HepG2 (cell line): ENCODE results near the gene SEC61B. TPM values are rescaled to one million over a fixed set of nuclear protein-coding genes. Genes with fewer than 3 reads are reported as not detected.

Experiments
- ELF4 ChIP-seq: sonication (generic); formaldehyde crosslinking; IDR thresholded peaks from 2 replicates; pipeline ENCODE4 v1.5.0; 2020; ENCODE audit warnings: missing genetic modification reagents, mild to moderate bottlenecking, moderate library complexity, borderline replicate concordance
- ESRRA ChIP-seq: sonication (generic); formaldehyde crosslinking; IDR thresholded peaks from 2 replicates; pipeline ENCODE4 v1.5.1; 2020; ENCODE audit warnings: mild to moderate bottlenecking, low read depth, missing genetic modification reagents
- GFI1 ChIP-seq: sonication (generic); formaldehyde crosslinking; IDR thresholded peaks from 2 replicates; pipeline ENCODE4 v1.5.0; 2020; ENCODE audit warnings: missing genetic modification reagents, mild to moderate bottlenecking, borderline replicate concordance
- HIVEP1 ChIP-seq: sonication (generic); formaldehyde crosslinking; IDR thresholded peaks from 2 replicates; pipeline ENCODE4 v1.4.0; 2020; ENCODE audit warnings: mild to moderate bottlenecking, missing genetic modification reagents
- KDM3A ChIP-seq: IDR thresholded peaks from 2 replicates; pipeline ENCODE4 v1.6.1; 2018; ENCODE audit warnings: low read depth, missing compliant biosample characterization
- KLF12 ChIP-seq: sonication (generic); formaldehyde crosslinking; IDR thresholded peaks from 2 replicates; pipeline ENCODE4 v1.4.0; 2020; ENCODE audit warnings: missing genetic modification reagents, borderline replicate concordance
- NFYC ChIP-seq: IDR thresholded peaks from 2 replicates; pipeline ENCODE4 v1.6.1; 2016; ENCODE audit warnings: missing genetic modification reagents, missing compliant biosample characterization
- PAWR ChIP-seq: sonication (generic); formaldehyde crosslinking; IDR thresholded peaks from 2 replicates; pipeline ENCODE4 v1.4.0; 2020; ENCODE audit warnings: missing genetic modification reagents, mild to moderate bottlenecking, borderline replicate concordance
- SMAD3 ChIP-seq: sonication (generic); formaldehyde crosslinking; IDR thresholded peaks from 2 replicates; pipeline ENCODE4 v1.4.0; 2020; ENCODE audit warnings: missing genetic modification reagents
- SOX6 ChIP-seq, 2 experiments: fragments of 450-650 bp in 1 of 2; sonication (generic) in 1 of 2; formaldehyde crosslinking in 1 of 2; IDR thresholded peaks; 2 replicates each; pipeline versions ENCODE4 v1.4.0 to v1.6.1; 2017 to 2020; ENCODE audit warnings: antibody characterized with exemption in 1 of 2, mild to moderate bottlenecking in 1 of 2, missing genetic modification reagents in 1 of 2
- TBX2 ChIP-seq: sonication (generic); formaldehyde crosslinking; IDR thresholded peaks from 2 replicates; pipeline ENCODE4 v1.5.0; 2020; ENCODE audit warnings: missing genetic modification reagents, mild to moderate bottlenecking, borderline replicate concordance
- TEAD3 ChIP-seq: optimal IDR thresholded peaks from 2 replicates; pipeline ENCODE3; 2016; ENCODE audit warnings: borderline replicate concordance
- TMF1 ChIP-seq: sonication (generic); formaldehyde crosslinking; IDR thresholded peaks from 2 replicates; pipeline ENCODE4 v1.8.1; 2022; ENCODE audit warnings: low read depth, missing genetic modification reagents
- ZFP41 ChIP-seq: sonication (generic); formaldehyde crosslinking; IDR thresholded peaks from 2 replicates; pipeline ENCODE4 v1.4.0; 2020; ENCODE audit warnings: mild to moderate bottlenecking, missing genetic modification reagents, borderline replicate concordance
- ZKSCAN8 ChIP-seq: IDR thresholded peaks from 2 replicates; pipeline ENCODE4 v1.6.1; 2016; ENCODE audit warnings: borderline replicate concordance, missing genetic modification reagents, missing compliant biosample characterization
- ZNF577 ChIP-seq: sonication (generic); formaldehyde crosslinking; IDR thresholded peaks from 2 replicates; pipeline ENCODE4 v1.4.0; 2020; ENCODE audit warnings: mild to moderate bottlenecking, low read depth, missing genetic modification reagents, borderline replicate concordance
- ZNF891 ChIP-seq: sonication (generic); formaldehyde crosslinking; IDR thresholded peaks from 2 replicates; pipeline ENCODE4 v1.5.0; 2020; ENCODE audit warnings: mild to moderate bottlenecking, missing genetic modification reagents
- polyA plus RNA-seq, 8 experiments: library from polyadenylated mRNA; depleted of rRNA in 3 of 8; stranded (reverse) in 7 of 8; unstranded in 1 of 8; fragments of >200 nt; fragmentation: Illumina TruSeq in 4 of 8; extraction: Trizol in 4 of 8; gene quantifications; 2 replicates each; pipeline versions ENCODE4 v1.2.1 to v1.2.3, GENCODE V29; 2011 to 2016; ENCODE audit warnings: low read depth in 4 of 8, missing spikeins in 1 of 8, mixed read lengths in 1 of 8; ENCODE audit not compliant: insufficient read depth in 1 of 8
- total RNA-seq, 5 experiments: library from RNA; depleted of rRNA; stranded (reverse); fragments of >200 nt; fragmentation: Illumina TruSeq; extraction: Trizol; gene quantifications; 2 replicates each; pipeline ENCODE4 v1.2.3, GENCODE V29; 2016; ENCODE audit warnings: low read depth in 1 of 5
- TF ChIP-seq, protein P1 (sequence below): sonication (generic); formaldehyde crosslinking; IDR thresholded peaks from 2 replicates; pipeline ENCODE4 v1.5.0; 2020; ENCODE audit warnings: mild to moderate bottlenecking, missing genetic modification reagents
- TF ChIP-seq, protein P2 (sequence below): sonication (generic); formaldehyde crosslinking; conservative IDR thresholded peaks from 2 replicates; pipeline ENCODE4 v1.8.0; 2022; ENCODE audit warnings: mild to moderate bottlenecking, moderate library complexity, missing genetic modification reagents
- TF ChIP-seq, protein P3 (sequence below): sonication (generic); formaldehyde crosslinking; IDR thresholded peaks from 2 replicates; pipeline ENCODE4 v1.8.0; 2022; ENCODE audit warnings: mild to moderate bottlenecking, missing genetic modification reagents, moderate library complexity

SEC61B gene
- total and polyA plus RNA-seq, 2 of the 13 experiments (the other 11 are each of a cell fraction or from before 2014, with no cell fraction given), result 191 to 368 TPM

DNA sequence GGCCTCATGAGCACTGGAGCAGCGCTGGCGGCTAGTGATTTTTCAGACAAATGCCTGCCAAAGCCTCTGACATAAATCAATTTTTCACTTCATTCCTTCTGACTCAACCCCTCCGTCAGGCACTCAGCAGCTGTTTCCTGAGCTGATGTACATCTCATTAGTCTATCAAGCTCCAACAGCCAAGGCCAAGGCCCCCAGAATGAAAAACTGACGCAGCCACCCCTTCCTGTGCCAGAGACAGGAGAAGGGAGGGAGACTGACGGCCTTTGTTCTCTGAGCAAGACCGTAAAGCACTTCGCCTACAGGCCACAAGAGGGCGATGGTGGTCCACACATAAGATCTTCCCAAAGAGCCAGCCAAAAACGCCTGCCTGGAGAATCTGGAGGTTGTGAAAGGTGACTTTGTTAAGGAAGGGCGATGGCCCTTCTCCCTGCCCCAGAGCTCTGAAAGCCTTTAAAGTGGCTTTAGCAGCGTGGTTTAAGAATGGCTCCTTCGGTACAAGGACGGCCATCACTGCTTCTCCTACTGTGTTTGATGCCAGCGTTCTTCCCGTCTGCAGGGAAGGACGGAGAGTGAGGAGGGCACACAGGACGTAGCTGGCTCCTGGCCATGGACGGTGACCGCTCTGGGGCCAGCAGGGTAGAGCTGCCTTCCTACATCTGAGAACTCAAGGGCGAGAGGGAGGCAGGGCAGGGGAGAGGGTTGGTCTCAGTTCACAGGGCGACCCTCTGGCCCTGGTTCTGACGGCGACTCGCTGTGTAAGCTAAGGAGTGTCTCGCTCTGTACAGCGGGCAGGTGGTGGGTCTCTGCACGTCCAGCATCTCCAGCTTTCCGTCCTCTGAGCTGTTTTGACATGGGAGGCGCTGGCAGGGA is 37.4 kb upstream of the SEC61B start (continued):
- TF ChIP-seq, protein P1, sequence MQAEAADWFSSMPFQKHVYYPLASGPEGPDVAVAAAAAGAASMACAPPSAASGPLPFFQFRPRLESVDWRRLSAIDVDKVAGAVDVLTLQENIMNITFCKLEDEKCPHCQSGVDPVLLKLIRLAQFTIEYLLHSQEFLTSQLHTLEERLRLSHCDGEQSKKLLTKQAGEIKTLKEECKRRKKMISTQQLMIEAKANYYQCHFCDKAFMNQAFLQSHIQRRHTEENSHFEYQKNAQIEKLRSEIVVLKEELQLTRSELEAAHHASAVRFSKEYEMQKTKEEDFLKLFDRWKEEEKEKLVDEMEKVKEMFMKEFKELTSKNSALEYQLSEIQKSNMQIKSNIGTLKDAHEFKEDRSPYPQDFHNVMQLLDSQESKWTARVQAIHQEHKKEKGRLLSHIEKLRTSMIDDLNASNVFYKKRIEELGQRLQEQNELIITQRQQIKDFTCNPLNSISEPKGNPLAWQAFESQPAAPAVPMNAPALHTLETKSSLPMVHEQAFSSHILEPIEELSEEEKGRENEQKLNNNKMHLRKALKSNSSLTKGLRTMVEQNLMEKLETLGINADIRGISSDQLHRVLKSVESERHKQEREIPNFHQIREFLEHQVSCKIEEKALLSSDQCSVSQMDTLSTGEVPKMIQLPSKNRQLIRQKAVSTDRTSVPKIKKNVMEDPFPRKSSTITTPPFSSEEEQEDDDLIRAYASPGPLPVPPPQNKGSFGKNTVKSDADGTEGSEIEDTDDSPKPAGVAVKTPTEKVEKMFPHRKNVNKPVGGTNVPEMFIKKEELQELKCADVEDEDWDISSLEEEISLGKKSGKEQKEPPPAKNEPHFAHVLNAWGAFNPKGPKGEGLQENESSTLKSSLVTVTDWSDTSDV, result no peak
- TF ChIP-seq TBX2 (CRISPR knock-in tag) (no peak), ZNF577 (no peak), KLF12 (CRISPR knock-in tag) (no peak), PAWR (CRISPR knock-in tag) (no peak), SOX6 (IDR thresholded peaks at IDR 0.05) (no peak), SOX6 (CRISPR knock-in tag; IDR thresholded peaks at IDR 0.05) (peak; percentile 49; the same call in 1 of the 2 replicates), ELF4 (no peak), ZNF891 (CRISPR knock-in tag) (peak; percentile 67; the same call in 1 of the 2 replicates), ESRRA (CRISPR knock-in tag) (no peak), HIVEP1 (CRISPR knock-in tag) (no peak), ZFP41 (CRISPR knock-in tag) (no peak), KDM3A (CRISPR knock-in tag) (no peak), SMAD3 (CRISPR knock-in tag) (no peak), ZKSCAN8 (no peak), NFYC (CRISPR knock-in tag) (no peak), TEAD3 (CRISPR knock-in tag) (no peak), GFI1 (CRISPR knock-in tag) (no peak), TMF1 (no peak)
- TF ChIP-seq, protein P2, sequence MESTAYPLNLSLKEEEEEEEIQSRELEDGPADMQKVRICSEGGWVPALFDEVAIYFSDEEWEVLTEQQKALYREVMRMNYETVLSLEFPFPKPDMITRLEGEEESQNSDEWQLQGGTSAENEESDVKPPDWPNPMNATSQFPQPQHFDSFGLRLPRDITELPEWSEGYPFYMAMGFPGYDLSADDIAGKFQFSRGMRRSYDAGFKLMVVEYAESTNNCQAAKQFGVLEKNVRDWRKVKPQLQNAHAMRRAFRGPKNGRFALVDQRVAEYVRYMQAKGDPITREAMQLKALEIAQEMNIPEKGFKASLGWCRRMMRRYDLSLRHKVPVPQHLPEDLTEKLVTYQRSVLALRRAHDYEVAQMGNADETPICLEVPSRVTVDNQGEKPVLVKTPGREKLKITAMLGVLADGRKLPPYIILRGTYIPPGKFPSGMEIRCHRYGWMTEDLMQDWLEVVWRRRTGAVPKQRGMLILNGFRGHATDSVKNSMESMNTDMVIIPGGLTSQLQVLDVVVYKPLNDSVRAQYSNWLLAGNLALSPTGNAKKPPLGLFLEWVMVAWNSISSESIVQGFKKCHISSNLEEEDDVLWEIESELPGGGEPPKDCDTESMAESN (CRISPR knock-in tag), result no peak
- TF ChIP-seq, protein P3, sequence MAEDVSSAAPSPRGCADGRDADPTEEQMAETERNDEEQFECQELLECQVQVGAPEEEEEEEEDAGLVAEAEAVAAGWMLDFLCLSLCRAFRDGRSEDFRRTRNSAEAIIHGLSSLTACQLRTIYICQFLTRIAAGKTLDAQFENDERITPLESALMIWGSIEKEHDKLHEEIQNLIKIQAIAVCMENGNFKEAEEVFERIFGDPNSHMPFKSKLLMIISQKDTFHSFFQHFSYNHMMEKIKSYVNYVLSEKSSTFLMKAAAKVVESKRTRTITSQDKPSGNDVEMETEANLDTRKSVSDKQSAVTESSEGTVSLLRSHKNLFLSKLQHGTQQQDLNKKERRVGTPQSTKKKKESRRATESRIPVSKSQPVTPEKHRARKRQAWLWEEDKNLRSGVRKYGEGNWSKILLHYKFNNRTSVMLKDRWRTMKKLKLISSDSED (CRISPR knock-in tag), result 0 out of 2 replicates have a peak, but pooled peaks have one; percentile 35
